Measurements from ENCODE around the gene DOK7.
"Not testable (repeated sequence)": the region's sequence is repeated elsewhere in the genome, so short reads cannot be mapped to it uniquely, and the experiment has no call there.

Gene DOK7

GRCh38 chr4:3451956-3452355, 11.2 kb upstream of the DOK7 start:
- H4K91ac ChIP-seq (ENCODE audit: low read depth, low read length): no peak overlapping the region
- H3K9me3 ChIP-seq (ENCODE audit: insufficient read depth, low read depth, low read length): peaks cover 6% of the 10 kb centered on the region
- no peak overlapping the region for H2AFZ ChIP-seq (ENCODE audit: insufficient read depth, low read length, poor library complexity)
- H3K14ac ChIP-seq (ENCODE audit: low read length): no peak overlapping the region
- no peak overlapping the region for H3K18ac ChIP-seq (ENCODE audit: low read length)
- H2AK5ac ChIP-seq (ENCODE audit: low read length): no peak overlapping the region
- no CpG with 5 or more reads among the region's 3 CpGs for WGBS (ENCODE audit: extremely low coverage, insufficient coverage, insufficient read length)
- H4K8ac ChIP-seq (ENCODE audit: low read depth, low read length): no peak overlapping the region
- H3K4ac ChIP-seq (ENCODE audit: low read depth, low read length): no peak overlapping the region
- DNase-seq: no peak
- no peaks in the 10 kb centered on the region for H3K79me1 ChIP-seq (ENCODE audit: low read length)
- H3K4me1 ChIP-seq (ENCODE audit: control insufficient read depth in 1 of 2, insufficient read depth in 2 of 2, low read length in 2 of 2): no peaks in the 10 kb centered on the region
- H3K27me3 ChIP-seq (ENCODE audit: insufficient read depth, low read length): no peaks in the 10 kb centered on the region
- no peak overlapping the region for H3K23ac ChIP-seq (ENCODE audit: low read length)
- H3K36me3 ChIP-seq (ENCODE audit: control insufficient read depth in 1 of 2, insufficient read depth in 2 of 2, low read length in 2 of 2): no peaks in the 10 kb centered on the region
- H3K27ac ChIP-seq (ENCODE audit: low read depth, low read length): no peak overlapping the region
- H2BK5ac ChIP-seq (ENCODE audit: low read depth, low read length, poor library complexity): no peak overlapping the region
- no peak overlapping the region for H3K4me2 ChIP-seq (ENCODE audit: low read length)
- H2BK120ac ChIP-seq (ENCODE audit: insufficient read depth, low read length, poor library complexity): no peak overlapping the region
- no peak overlapping the region for H3K4me3 ChIP-seq (ENCODE audit: low read depth, low read length)
- H3K79me2 ChIP-seq (ENCODE audit: control insufficient read depth, insufficient read depth, low read length, poor library complexity): no peaks in the 10 kb centered on the region
- no peak overlapping the region for H2BK12ac ChIP-seq (ENCODE audit: low read length)
- H4K12ac ChIP-seq (ENCODE audit: low read depth, low read length): no peak overlapping the region
- H3K9ac ChIP-seq (ENCODE audit: low read length): no peak overlapping the region

DNA sequence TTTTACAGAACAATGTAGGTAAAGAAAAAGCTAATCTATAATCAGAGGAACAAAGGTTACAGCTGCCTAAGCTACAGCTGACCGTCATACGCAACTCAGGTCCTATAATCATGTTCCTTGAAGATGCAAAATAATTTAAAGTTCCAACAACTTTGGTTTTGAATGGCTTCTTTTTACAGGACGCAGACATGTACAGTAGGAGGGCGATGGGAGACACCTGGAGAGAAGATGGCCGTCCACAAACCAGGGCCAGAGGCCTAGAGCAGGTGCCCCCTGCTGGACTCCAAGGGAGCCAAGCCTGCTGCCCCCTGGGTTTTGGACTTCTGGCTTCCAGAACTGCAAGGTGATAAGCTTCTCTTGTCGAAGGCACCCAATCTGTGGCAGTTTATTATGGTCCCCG, 10.7 kb upstream of the DOK7 start:
- Histone ChIP-seq H3K79me2 (ENCODE audit: control insufficient read depth, insufficient read depth, low read length, poor library complexity) (no peaks in the 10 kb centered on the region), H3K18ac (ENCODE audit: low read length) (no peak overlapping the region)

GRCh38 chr4:3455596-3455995, 7.5 kb upstream of the DOK7 start:
- H3K79me1 ChIP-seq (ENCODE audit: low read length); H3K4me3 ChIP-seq (ENCODE audit: low read depth, low read length); H3K9ac ChIP-seq (ENCODE audit: low read length); H3K9me3 ChIP-seq (ENCODE audit: insufficient read depth, low read depth, low read length); H3K4me1 ChIP-seq (ENCODE audit: control insufficient read depth in 1 of 2, insufficient read depth in 2 of 2, low read length in 2 of 2); H3K23ac ChIP-seq (ENCODE audit: low read length); H2BK5ac ChIP-seq (ENCODE audit: low read depth, low read length, poor library complexity); H3K4ac ChIP-seq (ENCODE audit: low read depth, low read length); H2AK5ac ChIP-seq (ENCODE audit: low read length); H2AFZ ChIP-seq (ENCODE audit: insufficient read depth, low read length, poor library complexity); H3K27ac ChIP-seq (ENCODE audit: low read depth, low read length); H3K18ac ChIP-seq (ENCODE audit: low read length); H3K4me2 ChIP-seq (ENCODE audit: low read length); H2BK12ac ChIP-seq (ENCODE audit: low read length); H4K12ac ChIP-seq (ENCODE audit: low read depth, low read length); H3K36me3 ChIP-seq (ENCODE audit: control insufficient read depth in 1 of 2, insufficient read depth in 2 of 2, low read length in 2 of 2); H4K8ac ChIP-seq (ENCODE audit: low read depth, low read length); H3K79me2 ChIP-seq (ENCODE audit: control insufficient read depth, insufficient read depth, low read length, poor library complexity); H2BK120ac ChIP-seq (ENCODE audit: insufficient read depth, low read length, poor library complexity); H4K91ac ChIP-seq (ENCODE audit: low read depth, low read length); H3K27me3 ChIP-seq (ENCODE audit: insufficient read depth, low read length); H3K14ac ChIP-seq (ENCODE audit: low read length); DNase-seq: not testable (repeated sequence)
- no CpG with 5 or more reads among the region's 3 CpGs for WGBS (ENCODE audit: extremely low coverage, insufficient coverage, insufficient read length)

More for the DNA sequence above, 10.7 kb upstream of the DOK7 start:
- Histone ChIP-seq H3K4ac (ENCODE audit: low read depth, low read length) (no peak overlapping the region), H3K9me3 (ENCODE audit: insufficient read depth, low read depth, low read length) (peaks cover 5% of the 10 kb centered on the region), H3K27ac (ENCODE audit: low read depth, low read length) (no peak overlapping the region), H2AK5ac (ENCODE audit: low read length) (no peak overlapping the region), H2BK5ac (ENCODE audit: low read depth, low read length, poor library complexity) (no peak overlapping the region), H3K4me3 (ENCODE audit: low read depth, low read length) (no peak overlapping the region), H4K12ac (ENCODE audit: low read depth, low read length) (no peak overlapping the region), H3K36me3 (ENCODE audit: control insufficient read depth in 1 of 2, insufficient read depth in 2 of 2, low read length in 2 of 2) (no peaks in the 10 kb centered on the region), H3K4me2 (ENCODE audit: low read length) (no peak overlapping the region), H3K23ac (ENCODE audit: low read length) (no peak overlapping the region), H4K91ac (ENCODE audit: low read depth, low read length) (no peak overlapping the region), H3K14ac (ENCODE audit: low read length) (no peak overlapping the region), H3K27me3 (ENCODE audit: insufficient read depth, low read length) (no peaks in the 10 kb centered on the region), H3K9ac (ENCODE audit: low read length) (no peak overlapping the region), H2BK12ac (ENCODE audit: low read length) (no peak overlapping the region), H2BK120ac (ENCODE audit: insufficient read depth, low read length, poor library complexity) (no peak overlapping the region), H3K79me1 (ENCODE audit: low read length) (no peaks in the 10 kb centered on the region), H3K4me1 (ENCODE audit: control insufficient read depth in 1 of 2, insufficient read depth in 2 of 2, low read length in 2 of 2) (no peaks in the 10 kb centered on the region), H2AFZ (ENCODE audit: insufficient read depth, low read length, poor library complexity) (no peak overlapping the region), H4K8ac (ENCODE audit: low read depth, low read length) (no peak overlapping the region)
- DNase-seq: peak in 1 of 2 donors; percentile 36
- WGBS (ENCODE audit: extremely low coverage, insufficient coverage, insufficient read length): no CpG with 5 or more reads among the region's 7 CpGs

GRCh38 chr4:3458371-3458770, 4.7 kb upstream of the DOK7 start:
- H3K27ac ChIP-seq (ENCODE audit: low read depth, low read length): no peak overlapping the region
- H4K12ac ChIP-seq (ENCODE audit: low read depth, low read length): no peak overlapping the region
- no peak overlapping the region for H4K91ac ChIP-seq (ENCODE audit: low read depth, low read length)
- no peak overlapping the region for H4K8ac ChIP-seq (ENCODE audit: low read depth, low read length)
- H3K4me3 ChIP-seq (ENCODE audit: low read depth, low read length): no peak overlapping the region
- H3K23ac ChIP-seq (ENCODE audit: low read length): no peak overlapping the region
- peaks cover 6% of the 10 kb centered on the region for H3K9me3 ChIP-seq (ENCODE audit: insufficient read depth, low read depth, low read length)
- H3K4me1 ChIP-seq (ENCODE audit: control insufficient read depth in 1 of 2, insufficient read depth in 2 of 2, low read length in 2 of 2): no peaks in the 10 kb centered on the region
- H3K9ac ChIP-seq (ENCODE audit: low read length): no peak overlapping the region
- peaks cover 6% of the 10 kb centered on the region for H3K27me3 ChIP-seq (ENCODE audit: insufficient read depth, low read length)
- no peaks in the 10 kb centered on the region for H3K79me2 ChIP-seq (ENCODE audit: control insufficient read depth, insufficient read depth, low read length, poor library complexity)
- H3K79me1 ChIP-seq (ENCODE audit: low read length): no peaks in the 10 kb centered on the region
- no peak overlapping the region for H2BK12ac ChIP-seq (ENCODE audit: low read length)
- H3K18ac ChIP-seq (ENCODE audit: low read length): no peak overlapping the region
- no peaks in the 10 kb centered on the region for H3K36me3 ChIP-seq (ENCODE audit: control insufficient read depth in 1 of 2, insufficient read depth in 2 of 2, low read length in 2 of 2)
- no peak for DNase-seq
- no peak overlapping the region for H2AFZ ChIP-seq (ENCODE audit: insufficient read depth, low read length, poor library complexity)
- H3K4ac ChIP-seq (ENCODE audit: low read depth, low read length): no peak overlapping the region
- no peak overlapping the region for H3K4me2 ChIP-seq (ENCODE audit: low read length)
- WGBS (ENCODE audit: extremely low coverage, insufficient coverage, insufficient read length): no CpG with 5 or more reads among the region's 6 CpGs
- H2AK5ac ChIP-seq (ENCODE audit: low read length): no peak overlapping the region
- no peak overlapping the region for H2BK120ac ChIP-seq (ENCODE audit: insufficient read depth, low read length, poor library complexity)
- H2BK5ac ChIP-seq (ENCODE audit: low read depth, low read length, poor library complexity): no peak overlapping the region
- no peak overlapping the region for H3K14ac ChIP-seq (ENCODE audit: low read length)
